8988T (cell line): Measurements from ENCODE around the gene NEUROD2.
"Not testable (repeated sequence)": the region's sequence is repeated elsewhere in the genome, so short reads cannot be mapped to it uniquely, and the experiment has no call there.

Experiments used
- DNase-seq: peaks from one replicate; pipeline ENCODE4 v3.0.0; 2011

NEUROD2 gene

DNA sequence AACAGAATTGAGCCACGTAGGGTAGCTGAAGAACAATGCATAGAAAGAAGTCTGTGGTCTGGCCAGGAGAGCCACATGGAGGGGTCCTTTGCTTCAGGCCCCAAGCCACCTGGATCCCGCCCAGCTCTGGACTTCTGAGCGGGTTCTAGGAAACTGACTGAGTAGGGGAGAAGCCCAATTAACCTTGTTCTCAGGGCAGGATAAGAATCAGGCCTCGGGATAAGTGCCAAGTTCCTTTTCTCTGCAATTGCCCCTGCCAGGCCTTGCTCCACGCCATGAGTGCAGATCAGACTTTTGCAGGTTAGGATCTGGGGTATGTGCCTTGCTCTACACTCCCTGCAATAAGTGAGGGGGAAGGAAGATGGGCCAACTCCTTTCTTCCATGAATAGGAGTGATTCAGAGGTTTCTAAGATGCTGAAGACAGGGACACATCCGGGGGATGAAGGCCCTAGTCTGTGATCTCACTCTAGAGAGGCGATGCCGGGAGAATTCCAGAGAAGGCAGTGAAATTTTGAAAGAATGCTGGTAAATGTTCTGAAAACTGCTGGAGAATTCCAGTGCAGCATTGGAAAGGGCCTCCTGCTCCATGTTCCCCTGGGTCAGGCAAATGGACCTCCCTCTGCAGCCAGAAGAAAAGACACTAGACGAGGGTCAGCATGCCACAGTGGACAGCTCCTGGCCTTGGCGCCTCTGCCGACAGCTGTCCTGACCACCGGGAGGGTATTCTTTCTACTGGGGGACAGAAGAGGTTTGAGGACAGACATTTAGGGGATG lies 5.8 kb downstream of the NEUROD2 start:
- DNase-seq: no peak

- DNase-seq: no peak
Observed at GRCh38 chr17:39600997-39601597, 6.6 kb downstream of the NEUROD2 start.

DNA sequence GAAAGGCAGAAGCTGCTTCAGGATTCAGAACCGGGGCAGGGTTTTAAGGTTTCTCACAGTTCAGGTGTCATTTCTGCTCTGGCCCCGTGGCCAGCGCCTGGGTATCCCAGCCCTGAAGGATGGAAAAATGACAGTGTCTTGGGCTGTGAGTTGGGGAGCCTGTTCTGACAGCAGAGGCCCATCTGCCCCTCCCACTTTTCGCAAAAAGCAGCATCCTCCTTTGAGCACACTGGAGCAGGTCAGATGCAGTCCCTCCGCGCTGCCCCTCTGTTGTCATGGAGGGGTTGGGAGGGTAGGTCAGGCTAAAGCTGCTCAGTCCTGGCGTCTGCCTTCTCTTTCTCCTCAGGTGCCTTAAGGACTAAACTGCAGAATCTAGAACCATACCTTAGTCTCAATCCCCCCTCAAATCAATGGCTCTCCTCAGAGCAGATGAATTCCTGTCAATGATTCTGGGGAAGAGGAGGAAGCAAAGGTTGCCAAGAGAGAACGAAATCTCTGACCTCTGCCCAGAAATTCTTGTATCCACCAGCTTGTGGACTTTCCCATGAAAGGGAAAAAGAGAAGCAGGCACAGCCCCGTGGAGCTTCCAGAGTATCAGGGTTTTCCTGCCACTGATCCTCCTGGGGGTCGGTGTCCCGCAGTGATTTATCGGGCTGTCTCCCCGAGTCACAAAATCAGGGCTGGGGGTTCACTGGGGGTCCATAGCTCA lies 7.3 kb downstream of the NEUROD2 start:
- no peak for DNase-seq

DNA sequence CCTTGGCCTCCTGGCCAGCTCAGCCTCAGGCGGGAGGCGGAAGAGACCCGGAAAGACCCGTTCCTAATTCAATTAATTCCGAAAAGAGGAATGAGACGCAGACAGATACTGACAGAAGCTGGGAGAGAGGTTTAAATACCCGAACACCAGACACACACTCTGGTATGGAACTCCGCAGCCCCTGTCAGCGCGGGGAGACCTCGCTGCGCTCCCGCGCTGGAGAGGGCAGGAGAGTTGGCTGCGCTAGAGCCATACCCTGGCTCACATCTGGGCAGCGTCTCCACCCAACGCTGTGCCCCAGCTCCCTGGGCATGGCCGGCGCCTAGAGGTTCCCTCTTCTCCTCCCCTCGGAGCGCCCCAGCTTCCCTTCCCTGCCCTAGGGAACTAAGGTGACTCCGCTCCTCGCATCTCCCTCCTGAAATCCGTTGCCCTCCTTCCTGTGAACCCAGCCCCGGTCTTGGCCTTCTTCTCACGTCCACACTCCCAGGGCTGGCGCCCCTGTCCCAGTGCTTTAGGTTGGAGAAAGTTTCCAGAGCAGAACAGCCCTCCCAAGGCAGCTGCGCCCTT lies 8.0 kb downstream of the NEUROD2 start:
- DNase-seq: no peak

DNA sequence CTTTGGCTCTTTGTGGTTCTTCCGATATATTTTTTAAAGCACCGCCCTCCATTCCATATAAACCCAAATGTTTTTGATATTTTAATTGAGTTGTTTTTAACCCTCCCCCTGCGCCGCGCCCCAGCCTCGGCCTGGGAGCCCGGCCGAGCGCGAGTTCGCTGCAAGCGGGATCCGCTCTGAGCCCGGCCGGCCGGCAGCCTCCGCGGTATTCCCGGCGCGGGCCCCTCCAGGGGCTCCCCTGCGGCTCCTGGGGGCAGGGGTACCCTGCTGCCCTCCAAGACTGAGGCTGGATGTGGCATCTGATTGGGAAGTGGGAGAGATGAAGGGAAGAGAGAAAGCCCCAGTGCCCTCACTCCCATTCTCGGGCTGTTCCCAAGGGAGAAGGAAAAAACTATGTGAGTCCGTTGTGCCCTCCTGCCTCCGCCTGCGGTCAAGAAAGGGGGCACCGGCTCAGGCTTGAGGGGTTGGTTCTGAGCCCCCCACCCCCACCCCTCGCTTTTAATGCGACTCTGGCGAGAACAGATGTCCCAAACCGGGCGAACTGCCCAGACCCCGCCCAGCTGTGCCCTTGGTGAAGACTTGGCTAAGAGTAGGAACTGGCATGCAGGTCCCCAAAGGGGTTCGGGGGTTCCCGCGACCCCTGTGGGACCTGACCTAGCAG lies 8.6 kb downstream of the NEUROD2 start:
- no peak for DNase-seq

- no peak for DNase-seq
Observed at GRCh38 chr17:39598630-39599003, 9.1 kb downstream of the NEUROD2 start.

- DNase-seq: no peak
Observed at GRCh38 chr17:39598047-39598481, 9.7 kb downstream of the NEUROD2 start.

DNA sequence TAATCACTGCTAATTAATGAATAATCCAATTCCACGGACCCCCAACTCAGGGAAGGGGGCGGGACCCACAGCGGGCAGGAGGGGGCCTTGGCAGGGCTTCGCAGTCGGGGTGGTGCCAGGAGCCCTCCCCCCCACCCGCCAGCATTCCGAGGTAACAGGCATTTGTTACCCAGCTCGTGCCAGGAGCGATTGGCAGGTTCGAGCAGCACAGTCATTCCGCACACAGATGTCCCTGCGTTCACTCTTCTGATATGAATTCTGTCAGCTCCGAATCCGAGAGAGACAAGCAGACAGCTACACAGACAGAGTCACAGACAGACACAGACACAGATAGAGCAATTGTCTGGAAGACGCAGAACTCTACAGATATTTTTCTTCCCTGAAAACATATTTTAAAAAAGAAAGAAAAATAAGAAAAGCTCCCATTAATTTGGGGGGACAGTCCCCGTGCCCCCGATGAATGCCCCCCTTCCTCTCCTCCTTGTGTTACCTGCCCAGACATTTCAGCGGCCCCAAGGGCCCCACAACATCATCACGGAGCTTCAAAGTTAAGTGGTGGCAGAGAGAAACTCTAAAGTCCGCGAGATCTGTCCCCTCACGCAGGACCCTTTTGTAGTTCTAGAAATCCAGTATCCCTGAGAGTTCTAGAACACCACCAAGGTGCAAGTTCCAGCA lies 10.2 kb downstream of the NEUROD2 start:
- DNase-seq: no peak

DNA sequence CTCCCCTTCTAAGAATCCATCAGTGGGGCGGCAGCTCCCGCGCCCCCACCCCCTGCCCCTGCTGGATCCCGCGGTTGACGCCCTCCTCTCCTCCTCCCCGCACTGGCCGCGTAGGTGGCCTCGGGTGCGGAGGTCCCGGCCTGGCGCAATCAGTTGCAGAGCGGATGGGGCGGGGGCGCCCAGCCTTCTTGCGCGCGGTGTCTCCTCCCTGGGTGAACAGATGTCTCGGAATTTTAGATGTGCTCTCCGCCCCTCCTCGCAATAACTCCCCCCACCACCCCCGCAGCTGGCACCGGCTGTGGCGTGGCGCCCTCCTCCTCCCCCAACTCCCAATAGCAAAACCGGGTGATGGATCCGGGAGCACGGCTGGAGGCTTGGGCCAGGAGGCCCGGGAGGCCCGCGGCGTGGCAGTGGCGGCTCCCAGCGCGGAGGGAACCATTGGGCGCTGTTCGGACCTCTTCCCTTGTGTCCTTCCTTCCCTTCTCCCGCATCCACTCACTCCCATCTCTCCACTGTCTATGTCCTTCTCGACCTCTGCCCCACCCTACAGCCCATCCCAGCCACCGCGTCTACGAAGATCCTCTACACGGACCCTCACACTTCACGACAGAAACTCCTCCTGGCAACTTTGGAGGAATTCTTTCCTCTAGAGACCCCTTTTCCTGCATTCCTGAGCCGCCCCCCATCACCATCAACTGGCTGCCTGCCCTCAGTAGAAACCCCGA lies 11.0 kb downstream of the NEUROD2 start:
- no peak for DNase-seq

- DNase-seq: no peak
Observed at GRCh38 chr17:39595928-39596510, 11.7 kb downstream of the NEUROD2 start.

- no peak for DNase-seq
Observed at GRCh38 chr17:39595294-39595693, 12.4 kb downstream of the NEUROD2 start.

DNA sequence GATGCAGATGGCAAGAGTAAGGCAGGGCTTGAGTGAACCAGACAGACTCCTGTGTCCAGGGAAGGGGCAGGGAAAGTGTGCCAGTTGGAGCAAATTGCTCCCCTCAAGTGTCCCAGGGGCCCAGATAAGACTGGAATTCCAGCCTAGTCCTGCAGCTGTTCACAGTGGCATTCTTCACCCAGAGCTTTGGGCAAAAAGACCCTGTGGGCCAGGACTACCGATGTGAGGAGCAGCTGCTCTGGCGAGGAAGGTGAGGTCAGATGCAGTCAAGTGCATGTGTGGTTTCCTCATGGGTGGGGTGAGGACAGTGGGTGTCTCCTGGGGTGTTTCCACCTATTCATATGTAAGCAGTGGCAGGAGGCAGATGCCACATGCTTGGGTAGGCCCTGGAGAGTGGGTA lies 14.3 kb downstream of the NEUROD2 start:
- DNase-seq: no peak

DNA sequence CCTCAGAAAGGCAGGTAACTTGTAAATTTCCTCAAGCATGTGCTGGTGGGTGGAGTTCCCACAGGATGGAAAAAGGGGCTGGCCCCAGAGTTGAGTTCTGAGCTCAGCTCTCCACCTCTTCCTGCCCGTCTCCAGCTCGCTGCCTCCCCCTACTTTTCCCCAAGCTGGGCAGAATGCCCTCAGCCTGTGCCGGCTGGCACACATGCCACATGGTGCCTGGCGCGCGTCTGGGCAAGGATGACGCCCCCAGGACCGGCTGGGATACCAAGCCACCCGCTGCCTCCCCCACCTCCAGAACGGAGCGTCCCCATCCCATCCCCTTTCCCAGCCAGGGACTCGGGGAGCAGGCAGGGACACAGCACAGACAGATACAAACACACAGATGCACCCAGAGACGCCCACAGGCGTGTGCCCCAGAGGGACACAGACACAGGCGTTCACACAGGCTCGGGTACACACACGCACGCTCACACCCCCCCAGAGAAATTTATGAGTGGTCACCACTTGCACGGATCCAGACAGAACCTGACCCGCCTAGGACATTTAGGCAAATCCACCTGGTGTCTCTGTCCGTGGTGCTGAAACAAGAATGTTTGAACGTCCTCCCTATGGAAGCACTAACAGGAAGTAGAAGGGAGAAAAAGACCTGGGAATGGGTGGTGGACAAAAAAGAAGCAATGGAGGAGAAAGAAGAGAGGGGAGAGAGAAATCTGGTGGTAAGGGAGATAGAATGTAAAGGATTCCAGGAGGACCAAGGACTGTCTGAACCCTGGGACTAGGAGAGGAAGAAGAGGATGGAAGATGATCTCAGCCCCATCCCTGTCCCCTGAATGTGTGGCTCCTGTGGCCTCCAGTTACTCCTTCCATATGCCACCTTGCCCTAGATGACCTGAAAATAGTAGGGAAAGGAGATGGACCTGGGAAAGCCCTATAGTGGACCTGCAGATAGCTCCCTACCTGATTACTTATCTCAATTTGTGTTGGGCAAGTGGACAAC lies 15.5 kb downstream of the NEUROD2 start:
- DNase-seq: no peak

DNA sequence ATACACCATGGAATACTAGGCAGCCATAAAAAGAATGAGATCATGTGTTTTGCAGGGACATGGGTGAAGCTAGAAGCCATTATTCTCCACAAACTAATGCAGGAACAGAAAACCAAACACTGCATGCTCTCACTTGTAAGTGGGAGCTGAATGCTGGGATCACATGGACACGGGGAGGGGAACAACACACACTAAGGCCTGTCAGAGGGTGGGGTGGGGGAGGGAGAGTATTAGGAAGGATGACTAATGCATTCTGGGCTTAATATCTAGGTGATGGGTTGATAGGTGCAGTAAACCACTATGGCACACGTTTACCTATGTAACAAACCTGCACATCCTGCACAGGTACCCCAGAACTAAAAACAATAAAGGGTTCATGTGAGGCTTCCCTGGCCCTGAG lies 17.5 kb downstream of the NEUROD2 start:
- not testable (repeated sequence) for DNase-seq

DNA sequence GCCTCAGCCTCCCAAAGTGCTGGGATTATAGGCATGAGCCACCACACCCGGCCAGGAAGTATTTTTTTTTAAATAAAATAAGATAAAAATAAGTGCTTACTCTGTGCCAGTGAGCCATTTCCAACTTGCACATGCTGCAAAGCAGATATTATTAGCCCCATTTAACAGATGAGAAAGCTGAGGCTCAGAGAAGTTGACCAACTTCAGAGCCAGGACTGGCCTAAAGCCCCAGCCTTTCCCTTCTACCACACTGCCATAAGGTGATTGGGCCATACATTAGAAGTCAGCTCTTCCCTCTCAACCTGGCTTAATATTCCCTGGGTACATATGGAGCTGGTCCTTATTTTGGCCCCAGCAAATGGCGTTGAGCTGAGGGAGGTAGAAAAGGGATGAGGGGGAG lies 25.1 kb downstream of the NEUROD2 start:
- no peak for DNase-seq

- DNase-seq: no peak
Observed at GRCh38 chr17:39581759-39582085, 26.0 kb downstream of the NEUROD2 start.

DNA sequence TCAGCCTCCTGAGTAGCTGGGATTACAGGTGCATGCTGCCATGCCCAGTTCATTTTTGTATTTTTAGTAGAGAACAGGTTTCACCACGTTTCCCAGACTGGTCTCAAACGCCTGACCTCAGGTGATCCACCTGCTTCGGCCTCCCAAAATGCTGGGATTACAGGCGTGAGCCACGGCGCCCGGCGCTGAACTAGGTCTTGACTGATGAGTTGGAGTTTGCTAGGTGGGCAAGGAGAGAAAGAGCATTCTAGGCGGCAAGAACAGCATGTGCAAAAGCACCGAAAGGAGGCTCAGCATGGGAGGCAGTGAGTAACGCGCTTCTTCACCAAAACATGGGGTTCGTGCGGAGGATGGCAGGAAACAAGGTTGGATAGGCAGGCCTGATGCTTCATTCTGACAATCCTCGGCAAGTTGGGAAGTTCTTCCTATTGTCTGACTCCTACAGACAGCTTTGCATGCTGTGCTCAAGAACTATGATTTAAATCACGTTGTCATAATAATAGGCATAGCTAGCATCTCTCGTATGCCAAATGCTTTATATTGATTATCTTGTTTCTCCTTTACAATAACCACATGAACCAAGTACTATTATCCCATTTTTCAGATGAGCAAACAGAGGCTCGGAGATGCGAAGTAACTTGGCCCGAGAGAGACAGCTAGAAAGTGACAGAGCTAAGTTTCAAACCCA lies 26.5 kb downstream of the NEUROD2 start:
- DNase-seq: no peak

GRCh38 chr17:39580082-39580468 lies 27.6 kb downstream of the NEUROD2 start:
- DNase-seq: no peak

GRCh38 chr17:39579318-39580081 lies 28.2 kb downstream of the NEUROD2 start:
- DNase-seq: no peak
